ENCODE data around the gene TDRD7.

The TDRD7 gene

DNA sequence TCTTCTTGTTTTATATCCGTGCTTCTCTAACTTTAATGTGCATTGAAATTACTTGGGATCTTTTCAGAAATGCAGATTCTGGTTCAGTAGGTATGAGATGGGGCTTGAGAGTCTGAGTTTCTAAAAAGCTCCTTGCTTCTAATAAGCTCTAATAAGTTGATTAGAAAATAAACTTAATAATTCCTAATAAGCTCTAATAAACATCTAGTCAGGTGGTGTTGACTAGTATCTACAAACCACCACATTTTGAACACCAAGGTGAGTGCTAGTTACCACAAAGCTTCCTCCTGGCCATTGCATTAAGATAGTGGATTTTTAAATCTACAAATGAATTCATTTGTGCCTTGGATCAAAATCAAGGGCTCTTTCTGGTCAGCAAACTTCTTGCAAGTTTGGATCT lies 94.9 kb downstream of the TDRD7 start:
- Histone ChIP-seq H2AFZ (ENCODE audit: low read length, unreplicated experiment) (no peak overlapping the region), H3K4me1 (ENCODE audit: control insufficient read depth, insufficient read depth, low read length, unreplicated experiment) (peaks cover 20% of the 10 kb centered on the region), H3K36me3 (ENCODE audit: insufficient read depth, low read length) (no peaks in the 10 kb centered on the region), H3K27ac (ENCODE audit: low read depth, low read length) (no peak overlapping the region), H3K4me3 (ENCODE audit: low read depth, low read length) (no peak overlapping the region), H3K79me2 (ENCODE audit: control insufficient read depth, insufficient read depth, low read length, unreplicated experiment) (no peaks in the 10 kb centered on the region), H3K27me3 (ENCODE audit: insufficient read depth, low read length) (peaks cover 64% of the 10 kb centered on the region)

- H3K79me2 ChIP-seq (ENCODE audit: control insufficient read depth, insufficient read depth, low read length, unreplicated experiment) = no peaks in the 10 kb centered on the region
- peaks cover 13% of the 10 kb centered on the region for H3K4me1 ChIP-seq (ENCODE audit: control insufficient read depth, insufficient read depth, low read length, unreplicated experiment)
- no peak overlapping the region for H3K4me3 ChIP-seq (ENCODE audit: low read depth, low read length)
- no peak overlapping the region for H2AFZ ChIP-seq (ENCODE audit: low read length, unreplicated experiment)
- H3K36me3 ChIP-seq (ENCODE audit: insufficient read depth, low read length) = no peaks in the 10 kb centered on the region
- H3K27ac ChIP-seq (ENCODE audit: low read depth, low read length) = no peak overlapping the region
- H3K27me3 ChIP-seq (ENCODE audit: insufficient read depth, low read length) = peaks cover 56% of the 10 kb centered on the region
Observed at GRCh38 chr9:97507428-97507984, 95.6 kb downstream of the TDRD7 start.

- H3K79me2 ChIP-seq (ENCODE audit: control insufficient read depth, insufficient read depth, low read length, unreplicated experiment) = no peaks in the 10 kb centered on the region
- no peak overlapping the region for H3K27ac ChIP-seq (ENCODE audit: low read depth, low read length)
Observed at GRCh38 chr9:97508852-97509251, 97.0 kb downstream of the TDRD7 start.

GRCh38 chr9:97510797-97511654 lies 99.1 kb downstream of the TDRD7 start:
- peaks cover 13% of the 10 kb centered on the region for H3K4me1 ChIP-seq (ENCODE audit: control insufficient read depth, insufficient read depth, low read length, unreplicated experiment)
- no peaks in the 10 kb centered on the region for H3K79me2 ChIP-seq (ENCODE audit: control insufficient read depth, insufficient read depth, low read length, unreplicated experiment)

More at GRCh38 chr9:97508852-97509251, 97.0 kb downstream of the TDRD7 start:
- H3K27me3 ChIP-seq (ENCODE audit: insufficient read depth, low read length) = peaks cover 43% of the 10 kb centered on the region
- H3K4me3 ChIP-seq (ENCODE audit: low read depth, low read length) = no peak overlapping the region
- H3K4me1 ChIP-seq (ENCODE audit: control insufficient read depth, insufficient read depth, low read length, unreplicated experiment) = peaks cover 13% of the 10 kb centered on the region
- H3K36me3 ChIP-seq (ENCODE audit: insufficient read depth, low read length) = no peaks in the 10 kb centered on the region
- H2AFZ ChIP-seq (ENCODE audit: low read length, unreplicated experiment) = no peak overlapping the region

GRCh38 chr9:97511655-97512427 lies 99.9 kb downstream of the TDRD7 start:
- H2AFZ ChIP-seq (ENCODE audit: low read length, unreplicated experiment) = no peak overlapping the region
- no peak overlapping the region for H3K4me3 ChIP-seq (ENCODE audit: low read depth, low read length)
- peaks cover 30% of the 10 kb centered on the region for H3K27me3 ChIP-seq (ENCODE audit: insufficient read depth, low read length)
- H3K36me3 ChIP-seq (ENCODE audit: insufficient read depth, low read length) = no peaks in the 10 kb centered on the region
- peak overlapping the region; percentile 55; the same call in 1 of the 2 replicates for H3K27ac ChIP-seq (ENCODE audit: low read depth, low read length)
- peaks cover 13% of the 10 kb centered on the region for H3K4me1 ChIP-seq (ENCODE audit: control insufficient read depth, insufficient read depth, low read length, unreplicated experiment)
- H3K79me2 ChIP-seq (ENCODE audit: control insufficient read depth, insufficient read depth, low read length, unreplicated experiment) = no peaks in the 10 kb centered on the region

More at GRCh38 chr9:97510797-97511654, 99.1 kb downstream of the TDRD7 start:
- peaks cover 30% of the 10 kb centered on the region for H3K27me3 ChIP-seq (ENCODE audit: insufficient read depth, low read length)
- peak overlapping the region; percentile 55 for H3K27ac ChIP-seq (ENCODE audit: low read depth, low read length)
- no peak overlapping the region for H3K4me3 ChIP-seq (ENCODE audit: low read depth, low read length)
- H3K36me3 ChIP-seq (ENCODE audit: insufficient read depth, low read length) = no peaks in the 10 kb centered on the region
- no peak overlapping the region for H2AFZ ChIP-seq (ENCODE audit: low read length, unreplicated experiment)

DNA sequence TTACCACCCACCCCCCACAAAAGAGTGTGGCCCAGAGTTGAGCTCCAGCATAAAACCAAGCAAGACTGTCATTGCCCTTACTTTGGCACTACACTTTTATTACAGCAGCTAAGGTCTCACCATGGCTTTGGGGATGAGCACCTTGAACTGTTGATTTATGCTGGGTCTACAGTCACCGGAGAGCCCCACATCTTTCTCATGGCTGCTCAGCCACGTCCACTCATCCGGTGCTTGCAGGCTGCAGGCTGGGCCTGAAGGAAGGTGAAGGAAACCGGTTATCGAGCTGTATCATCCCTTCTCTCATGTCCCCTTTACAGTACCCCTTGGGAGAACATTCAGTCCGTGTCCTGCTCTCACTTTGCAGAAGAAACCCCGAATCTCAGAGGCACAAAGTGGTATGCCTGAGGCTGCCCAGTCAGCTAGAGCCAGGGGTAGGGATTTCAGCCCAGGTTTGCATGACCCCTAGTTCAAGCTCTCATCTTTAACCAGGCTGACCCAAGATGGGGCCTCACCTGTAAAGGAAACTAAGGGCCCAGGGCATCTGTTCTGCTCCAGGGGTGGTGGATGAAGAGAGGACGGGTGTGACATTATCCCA lies 101.2 kb downstream of the TDRD7 start:
- Histone ChIP-seq H3K27ac (ENCODE audit: low read depth, low read length) (no peak overlapping the region), H3K27me3 (ENCODE audit: insufficient read depth, low read length) (peaks cover 27% of the 10 kb centered on the region; the same call in 1 of the 2 replicates), H3K36me3 (ENCODE audit: insufficient read depth, low read length) (no peaks in the 10 kb centered on the region), H2AFZ (ENCODE audit: low read length, unreplicated experiment) (no peak overlapping the region), H3K79me2 (ENCODE audit: control insufficient read depth, insufficient read depth, low read length, unreplicated experiment) (no peaks in the 10 kb centered on the region), H3K4me3 (ENCODE audit: low read depth, low read length) (no peak overlapping the region), H3K4me1 (ENCODE audit: control insufficient read depth, insufficient read depth, low read length, unreplicated experiment) (peaks cover 13% of the 10 kb centered on the region)

DNA sequence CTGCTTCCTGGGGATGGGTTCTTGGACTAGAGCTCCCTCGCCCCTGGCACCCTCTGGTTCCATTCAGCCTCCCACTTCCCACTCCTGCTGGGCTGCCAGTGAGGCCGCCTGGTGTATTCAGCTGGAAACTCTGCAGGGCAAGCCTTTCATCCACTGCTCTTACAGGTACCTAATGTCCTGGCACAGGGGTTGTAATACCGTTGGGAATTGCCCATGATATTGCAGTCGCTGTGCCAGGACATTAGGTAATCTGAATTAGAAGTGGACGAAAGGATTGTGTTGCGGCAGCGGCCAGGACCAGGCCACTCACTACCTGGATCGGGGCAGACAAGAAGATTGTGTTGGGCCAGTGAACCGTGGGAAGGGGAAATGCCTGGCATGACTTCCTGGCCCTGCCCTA lies 102.6 kb downstream of the TDRD7 start:
- no peaks in the 10 kb centered on the region for H3K79me2 ChIP-seq (ENCODE audit: control insufficient read depth, insufficient read depth, low read length, unreplicated experiment)
- no peak overlapping the region for H3K4me3 ChIP-seq (ENCODE audit: low read depth, low read length)
- no peak overlapping the region for H2AFZ ChIP-seq (ENCODE audit: low read length, unreplicated experiment)
- peaks cover 25% of the 10 kb centered on the region; the same call in 1 of the 2 replicates for H3K27me3 ChIP-seq (ENCODE audit: insufficient read depth, low read length)
- no peak overlapping the region for H3K27ac ChIP-seq (ENCODE audit: low read depth, low read length)
- H3K4me1 ChIP-seq (ENCODE audit: control insufficient read depth, insufficient read depth, low read length, unreplicated experiment) = peaks cover 13% of the 10 kb centered on the region
- H3K36me3 ChIP-seq (ENCODE audit: insufficient read depth, low read length) = no peaks in the 10 kb centered on the region

DNA sequence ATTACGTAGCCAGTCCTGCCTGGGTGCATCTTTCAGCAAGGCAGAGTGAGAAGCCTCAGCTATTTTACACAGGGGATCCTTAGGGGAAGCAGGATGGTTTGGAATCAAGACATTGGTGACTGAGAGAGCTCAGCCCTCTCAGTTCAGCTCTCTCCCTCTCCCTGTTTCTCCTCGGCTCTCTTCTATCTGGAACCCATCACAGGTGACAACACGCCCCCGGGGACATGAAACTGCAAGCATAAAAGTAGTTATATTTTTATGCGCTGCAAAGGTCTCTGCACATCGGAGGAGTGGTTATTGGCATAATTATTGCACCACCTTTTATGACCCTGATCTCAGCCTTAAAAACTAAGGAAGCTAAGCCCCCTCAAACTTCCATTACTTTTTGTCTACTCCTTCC lies 103.8 kb downstream of the TDRD7 start:
- peaks cover 10% of the 10 kb centered on the region for H3K4me1 ChIP-seq (ENCODE audit: control insufficient read depth, insufficient read depth, low read length, unreplicated experiment)
- no peaks in the 10 kb centered on the region for H3K79me2 ChIP-seq (ENCODE audit: control insufficient read depth, insufficient read depth, low read length, unreplicated experiment)
- H3K27me3 ChIP-seq (ENCODE audit: insufficient read depth, low read length) = peaks cover 28% of the 10 kb centered on the region; the same call in 1 of the 2 replicates
- H3K36me3 ChIP-seq (ENCODE audit: insufficient read depth, low read length) = no peaks in the 10 kb centered on the region
- H3K27ac ChIP-seq (ENCODE audit: low read depth, low read length) = no peak overlapping the region
- no peak overlapping the region for H3K4me3 ChIP-seq (ENCODE audit: low read depth, low read length)
- H2AFZ ChIP-seq (ENCODE audit: low read length, unreplicated experiment) = no peak overlapping the region

DNA sequence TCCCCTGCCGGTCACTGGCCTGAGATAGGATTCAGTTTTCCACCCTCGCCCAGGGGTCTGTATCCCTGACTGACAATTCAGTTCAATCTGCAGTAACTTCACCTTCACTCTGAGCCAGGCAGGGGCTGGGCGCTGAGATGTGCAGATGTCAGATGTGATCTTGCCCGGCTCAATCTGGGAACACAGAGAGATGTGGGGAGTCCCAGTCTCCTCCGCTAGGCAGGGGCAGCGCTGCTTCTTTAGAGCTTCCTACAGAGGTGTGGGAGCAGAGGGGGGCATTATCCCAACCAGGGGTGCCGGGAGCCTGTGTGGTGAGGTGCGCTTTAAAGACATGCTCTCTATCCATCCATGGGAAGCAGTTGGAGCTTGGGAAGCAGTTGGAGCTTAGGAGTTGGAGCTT lies 104.2 kb downstream of the TDRD7 start:
- H3K4me3 ChIP-seq (ENCODE audit: low read depth, low read length) = no peak overlapping the region
- peaks cover 32% of the 10 kb centered on the region; the same call in 1 of the 2 replicates for H3K27me3 ChIP-seq (ENCODE audit: insufficient read depth, low read length)
- no peaks in the 10 kb centered on the region for H3K79me2 ChIP-seq (ENCODE audit: control insufficient read depth, insufficient read depth, low read length, unreplicated experiment)
- H3K4me1 ChIP-seq (ENCODE audit: control insufficient read depth, insufficient read depth, low read length, unreplicated experiment) = peaks cover 5% of the 10 kb centered on the region
- H3K36me3 ChIP-seq (ENCODE audit: insufficient read depth, low read length) = no peaks in the 10 kb centered on the region
- H3K27ac ChIP-seq (ENCODE audit: low read depth, low read length) = no peak overlapping the region
- no peak overlapping the region for H2AFZ ChIP-seq (ENCODE audit: low read length, unreplicated experiment)

DNA sequence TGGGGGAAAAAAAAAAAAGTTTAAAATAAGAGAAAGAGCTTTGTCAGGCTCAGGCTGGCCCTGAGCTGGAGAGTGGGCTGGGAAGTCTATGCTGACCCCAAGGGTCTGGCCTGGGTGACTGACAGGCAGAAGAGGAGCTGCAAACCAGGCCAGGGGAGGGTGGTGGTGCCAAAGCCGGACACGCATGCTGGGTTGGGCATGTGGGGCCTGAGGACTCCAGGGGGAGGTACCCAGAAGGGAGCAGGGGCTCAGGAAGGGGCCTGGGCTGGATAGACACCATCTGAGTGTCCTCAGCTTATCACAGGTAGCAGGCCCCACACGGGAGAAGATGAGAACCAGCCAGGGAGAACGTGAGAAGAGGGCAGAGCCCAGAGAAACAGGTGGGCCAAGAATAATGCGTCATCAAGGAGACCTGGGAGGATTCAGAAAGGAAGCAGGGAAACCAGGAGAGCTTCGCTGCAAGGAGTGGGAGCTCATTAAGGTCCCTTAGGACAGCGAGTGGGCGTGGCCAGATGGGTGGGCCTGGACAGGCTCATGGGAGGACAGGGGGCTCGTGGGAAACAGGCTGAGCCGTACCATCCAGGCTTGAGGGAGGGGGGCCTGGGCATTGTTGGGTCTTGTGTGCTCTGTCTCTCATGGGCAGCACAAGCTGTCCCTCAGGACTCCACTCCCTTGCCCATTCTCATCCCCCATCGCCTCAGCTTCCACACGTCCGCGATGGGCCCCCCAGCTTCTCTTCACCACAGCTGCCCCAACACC lies 105.6 kb downstream of the TDRD7 start:
- no peak overlapping the region for H2AFZ ChIP-seq (ENCODE audit: low read length, unreplicated experiment)
- no peak overlapping the region for H3K27ac ChIP-seq (ENCODE audit: low read depth, low read length)
- peaks cover 36% of the 10 kb centered on the region; the same call in 1 of the 2 replicates for H3K27me3 ChIP-seq (ENCODE audit: insufficient read depth, low read length)

More for the DNA sequence above, 105.6 kb downstream of the TDRD7 start:
- Histone ChIP-seq H3K4me1 (ENCODE audit: control insufficient read depth, insufficient read depth, low read length, unreplicated experiment) (no peaks in the 10 kb centered on the region), H3K36me3 (ENCODE audit: insufficient read depth, low read length) (no peaks in the 10 kb centered on the region), H3K4me3 (ENCODE audit: low read depth, low read length) (no peak overlapping the region), H3K79me2 (ENCODE audit: control insufficient read depth, insufficient read depth, low read length, unreplicated experiment) (no peaks in the 10 kb centered on the region)

Measured in ACC112 (cell line).